Activated naive CD4-positive, alpha-beta T cell treated with anti-CD3 and anti-CD28 coated beads for 36 hours (primary cell): ENCODE measurements around the gene OR13C4. TPM values are rescaled to one million over a fixed set of nuclear protein-coding genes. Genes with fewer than 3 reads are reported as not detected.
"Not testable (repeated sequence)": the region's sequence is repeated elsewhere in the genome, so short reads cannot be mapped to it uniquely, and the experiment has no call there.

Experiments
- CTCF ChIA-PET: fragments of 350-600 bp; sonication (Branson Sonifier 250); formaldehyde crosslinking; loops from one replicate; lab custom pipeline; 2021; ENCODE audit warnings: antibody characterized with exemption; lab: Charles Lee
- DNase-seq: peaks from one replicate; pipeline ENCODE4 v3.0.0-alpha.2; 2020
- H3K27ac Mint-ChIP-seq: one replicate; pipeline ENCODE4 v1.8.0; 2021; ENCODE audit warnings: mild to moderate bottlenecking, mixed read lengths
- H3K27me3 Mint-ChIP-seq: one replicate; pipeline ENCODE4 v1.8.0; 2021; ENCODE audit warnings: low read depth, mixed read lengths
- H3K36me3 Mint-ChIP-seq: one replicate; pipeline ENCODE4 v1.8.0; 2021; ENCODE audit warnings: low read depth, mixed read lengths
- H3K4me1 Mint-ChIP-seq: one replicate; pipeline ENCODE4 v1.8.0; 2021; ENCODE audit warnings: low read depth, mixed read lengths
- H3K4me3 Mint-ChIP-seq: one replicate; pipeline ENCODE4 v1.8.0; 2021; ENCODE audit warnings: mild to moderate bottlenecking, moderate library complexity, mixed read lengths
- H3K9me3 Mint-ChIP-seq: one replicate; pipeline ENCODE4 v1.8.0; 2021; ENCODE audit warnings: mixed read lengths
- intact Hi-C: fragments of 100-400 bp; cut with micrococcal nuclease; formaldehyde crosslinking; loops from one replicate; pipeline ENCODE4 v1.15.1; 2023
- total RNA-seq, 2 experiments: library from RNA; stranded (reverse); gene quantifications; one replicate each; pipeline ENCODE4 v1.2.3, GENCODE V29; 2021

The OR13C4 gene
- total RNA-seq, result not detected

- Mint-ChIP-seq H3K27me3 (no peaks in the 10 kb centered on the region), H3K9me3 (no peaks in the 10 kb centered on the region), H3K4me3 (no peak within 1 kb of the TSS), H3K27ac (no peak within 1 kb of the TSS), H3K4me1 (no peaks in the 10 kb centered on the region), H3K36me3 (no peaks in the 10 kb centered on the region)
- intact Hi-C loops, result no loop called here
- CTCF ChIA-PET, result no interaction called here
- DNase-seq, result no peak
Observed at GRCh38 chr9:104527109-104527508, at the start of gene OR13C4. TSS of gene OR13C4 (minus strand) at chr9:104527209. CDS start at chr9:104527209, 0 bp downstream.

GRCh38 chr9:104575456-104575855 is 48.4 kb upstream of the OR13C4 start:
- DNase-seq, result no peak

GRCh38 chr9:104572612-104573011 is 45.6 kb upstream of the OR13C4 start:
- no peak overlapping the region for H3K4me3 Mint-ChIP-seq
- H3K36me3 Mint-ChIP-seq, result no peaks in the 10 kb centered on the region
- intact Hi-C loops, result no loop called here
- no peak overlapping the region for H3K27ac Mint-ChIP-seq
- no peak for DNase-seq
- CTCF ChIA-PET, result no interaction called here
- H3K9me3 Mint-ChIP-seq, result peaks cover 3% of the 10 kb centered on the region
- H3K27me3 Mint-ChIP-seq, result no peaks in the 10 kb centered on the region
- no peaks in the 10 kb centered on the region for H3K4me1 Mint-ChIP-seq

More at GRCh38 chr9:104575456-104575855, 48.4 kb upstream of the OR13C4 start:
- peaks cover 3% of the 10 kb centered on the region for H3K9me3 Mint-ChIP-seq
- no peak overlapping the region for H3K4me3 Mint-ChIP-seq
- no peaks in the 10 kb centered on the region for H3K36me3 Mint-ChIP-seq
- H3K4me1 Mint-ChIP-seq, result no peaks in the 10 kb centered on the region
- no peaks in the 10 kb centered on the region for H3K27me3 Mint-ChIP-seq
- intact Hi-C loops, result no loop called here
- CTCF ChIA-PET, result interaction anchor here (0.6 kb wide), 1 partner anchor 691 kb away, joined by 4 read pairs; no protein-coding TSS in a partner anchor
- no peak overlapping the region for H3K27ac Mint-ChIP-seq

- no peak within 1 kb of the TSS for H3K27ac Mint-ChIP-seq
- intact Hi-C loops, result no loop called here
- DNase-seq, result no peak
- no peaks in the 10 kb centered on the region for H3K4me1 Mint-ChIP-seq
- CTCF ChIA-PET, result no interaction called here
- no peaks in the 10 kb centered on the region for H3K27me3 Mint-ChIP-seq
- H3K4me3 Mint-ChIP-seq, result no peak within 1 kb of the TSS
- H3K36me3 Mint-ChIP-seq, result no peaks in the 10 kb centered on the region
- H3K9me3 Mint-ChIP-seq, result peaks cover 3% of the 10 kb centered on the region
Observed at GRCh38 chr9:104568868-104569267, 41.9 kb upstream of the OR13C4 start, which contains the start of gene OR13C8. TSS of gene OR13C8 (plus strand) at chr9:104569168. CDS start at chr9:104569168, 0 bp downstream.

GRCh38 chr9:104564358-104564757 is 37.3 kb upstream of the OR13C4 start:
- intact Hi-C loops, result no loop called here
- Mint-ChIP-seq H3K4me1 (no peaks in the 10 kb centered on the region), H3K4me3 (no peak overlapping the region), H3K27me3 (no peaks in the 10 kb centered on the region), H3K27ac (no peak overlapping the region), H3K9me3 (no peaks in the 10 kb centered on the region), H3K36me3 (no peaks in the 10 kb centered on the region)
- CTCF ChIA-PET, result interaction anchor here (1.1 kb wide), 1 partner anchor 44 kb away, joined by 3 read pairs; no protein-coding TSS in a partner anchor
- no peak for DNase-seq

GRCh38 chr9:104556830-104557634 is 30.0 kb upstream of the OR13C4 start:
- no peaks in the 10 kb centered on the region for H3K36me3 Mint-ChIP-seq
- H3K27ac Mint-ChIP-seq, result no peak overlapping the region
- H3K27me3 Mint-ChIP-seq, result no peaks in the 10 kb centered on the region
- intact Hi-C loops, result no loop called here
- CTCF ChIA-PET, result no interaction called here
- H3K4me3 Mint-ChIP-seq, result no peak overlapping the region
- H3K9me3 Mint-ChIP-seq, result no peaks in the 10 kb centered on the region
- H3K4me1 Mint-ChIP-seq, result no peaks in the 10 kb centered on the region
- DNase-seq, result no peak

GRCh38 chr9:104555521-104555920 is 28.5 kb upstream of the OR13C4 start:
- no peak for DNase-seq
- intact Hi-C loops, result no loop called here
- Mint-ChIP-seq H3K4me1 (no peaks in the 10 kb centered on the region), H3K27me3 (no peaks in the 10 kb centered on the region), H3K9me3 (no peaks in the 10 kb centered on the region), H3K27ac (no peak overlapping the region), H3K36me3 (no peaks in the 10 kb centered on the region), H3K4me3 (no peak overlapping the region)
- CTCF ChIA-PET, result no interaction called here

- CTCF ChIA-PET, result no interaction called here
- no peak for DNase-seq
- intact Hi-C loops, result no loop called here
- Mint-ChIP-seq H3K4me1 (no peaks in the 10 kb centered on the region), H3K27ac (no peak overlapping the region), H3K4me3 (no peak overlapping the region), H3K27me3 (no peaks in the 10 kb centered on the region), H3K36me3 (no peaks in the 10 kb centered on the region), H3K9me3 (no peaks in the 10 kb centered on the region)
Observed at GRCh38 chr9:104553261-104553660, 26.3 kb upstream of the OR13C4 start.

- H3K36me3 Mint-ChIP-seq, result no peaks in the 10 kb centered on the region
- no peaks in the 10 kb centered on the region for H3K9me3 Mint-ChIP-seq
- CTCF ChIA-PET, result no interaction called here
- DNase-seq, result no peak
- intact Hi-C loops, result no loop called here
- H3K4me3 Mint-ChIP-seq, result no peak overlapping the region
- no peak overlapping the region for H3K27ac Mint-ChIP-seq
- H3K4me1 Mint-ChIP-seq, result no peaks in the 10 kb centered on the region
- H3K27me3 Mint-ChIP-seq, result no peaks in the 10 kb centered on the region
Observed at GRCh38 chr9:104544644-104545043, 17.6 kb upstream of the OR13C4 start.

- CTCF ChIA-PET, result no interaction called here
- DNase-seq, result no peak
- Mint-ChIP-seq H3K4me3 (no peak overlapping the region), H3K36me3 (no peaks in the 10 kb centered on the region), H3K4me1 (no peaks in the 10 kb centered on the region), H3K27me3 (no peaks in the 10 kb centered on the region), H3K27ac (no peak overlapping the region), H3K9me3 (no peaks in the 10 kb centered on the region)
- intact Hi-C loops, result no loop called here
Observed at GRCh38 chr9:104539275-104539674, 12.3 kb upstream of the OR13C4 start.

- H3K27me3 Mint-ChIP-seq, result no peaks in the 10 kb centered on the region
- H3K9me3 Mint-ChIP-seq, result no peaks in the 10 kb centered on the region
- H3K4me3 Mint-ChIP-seq, result no peak within 1 kb of the TSS
- intact Hi-C loops, result no loop called here
- CTCF ChIA-PET, result no interaction called here
- DNase-seq, result no peak
- no peak within 1 kb of the TSS for H3K27ac Mint-ChIP-seq
- H3K4me1 Mint-ChIP-seq, result no peaks in the 10 kb centered on the region
- no peaks in the 10 kb centered on the region for H3K36me3 Mint-ChIP-seq
Observed at GRCh38 chr9:104536756-104537155, 9.7 kb upstream of the OR13C4 start, which contains the start of gene OR13C3. TSS of gene OR13C3 (minus strand) at chr9:104536856. CDS start at chr9:104536723, 133 bp downstream.

GRCh38 chr9:104520241-104520640 is 6.8 kb downstream of the OR13C4 start:
- H3K36me3 Mint-ChIP-seq, DNase-seq, H3K9me3 Mint-ChIP-seq, H3K4me3 Mint-ChIP-seq, H3K27me3 Mint-ChIP-seq, intact Hi-C loops, H3K4me1 Mint-ChIP-seq, H3K27ac Mint-ChIP-seq: not testable (repeated sequence)
- CTCF ChIA-PET, result interaction anchor here (1.0 kb wide), 1 partner anchor 44 kb away, joined by 3 read pairs; no protein-coding TSS in a partner anchor

GRCh38 chr9:104514901-104515300 is 12.1 kb downstream of the OR13C4 start:
- H3K27ac Mint-ChIP-seq, result no peak overlapping the region
- CTCF ChIA-PET, result no interaction called here
- intact Hi-C loops, result no loop called here
- no peak for DNase-seq
- no peaks in the 10 kb centered on the region for H3K4me1 Mint-ChIP-seq
- H3K9me3 Mint-ChIP-seq, result no peaks in the 10 kb centered on the region
- H3K36me3 Mint-ChIP-seq, result no peaks in the 10 kb centered on the region
- H3K4me3 Mint-ChIP-seq, result no peak overlapping the region
- peaks cover 3% of the 10 kb centered on the region for H3K27me3 Mint-ChIP-seq
